ENCODE data around the gene GP9.

Gene GP9

GRCh38 chr3:129095285-129095684, 34.7 kb downstream of the GP9 start:
- Histone ChIP-seq H3K27ac (no peak overlapping the region), H3K4me3 (ENCODE audit: low read depth in 1 of 2, low read length in 1 of 2) (no peak overlapping the region), H3K27me3 (no peaks in the 10 kb centered on the region), H3K4me1 (ENCODE audit: control insufficient read depth in 1 of 2, insufficient read depth in 1 of 2, low read depth in 1 of 2, low read length in 1 of 2) (no peaks in the 10 kb centered on the region), H3K36me3 (peaks cover 68% of the 10 kb centered on the region), H3K9me3 (no peaks in the 10 kb centered on the region)
- TF ChIP-seq CTCF (IDR thresholded peaks at IDR 0.05), result no peak

GRCh38 chr3:129100274-129100673, 39.7 kb downstream of the GP9 start:
- peaks cover 62% of the 10 kb centered on the region for H3K36me3 ChIP-seq
- H3K27ac ChIP-seq, result no peak overlapping the region
- no peaks in the 10 kb centered on the region for H3K27me3 ChIP-seq
- H3K9me3 ChIP-seq, result no peaks in the 10 kb centered on the region
- no peak for TF ChIP-seq CTCF (IDR thresholded peaks at IDR 0.05)
- H3K4me3 ChIP-seq (ENCODE audit: low read depth in 1 of 2, low read length in 1 of 2), result no peak overlapping the region
- H3K4me1 ChIP-seq (ENCODE audit: control insufficient read depth in 1 of 2, insufficient read depth in 1 of 2, low read depth in 1 of 2, low read length in 1 of 2), result no peaks in the 10 kb centered on the region

- no peak for TF ChIP-seq CTCF (IDR thresholded peaks at IDR 0.05)
- Histone ChIP-seq H3K4me1 (ENCODE audit: control insufficient read depth in 1 of 2, insufficient read depth in 1 of 2, low read depth in 1 of 2, low read length in 1 of 2) (no peaks in the 10 kb centered on the region), H3K27ac (no peak overlapping the region)
These were observed 41.0 kb downstream of the GP9 start for GRCh38 chr3:129101370-129102138.

GRCh38 chr3:129103296-129103695, 42.7 kb downstream of the GP9 start:
- Histone ChIP-seq H3K4me1 (ENCODE audit: control insufficient read depth in 1 of 2, insufficient read depth in 1 of 2, low read depth in 1 of 2, low read length in 1 of 2) (no peaks in the 10 kb centered on the region), H3K9me3 (no peaks in the 10 kb centered on the region), H3K4me3 (ENCODE audit: low read depth in 1 of 2, low read length in 1 of 2) (no peak overlapping the region), H3K27me3 (no peaks in the 10 kb centered on the region), H3K36me3 (peaks cover 77% of the 10 kb centered on the region), H3K27ac (no peak overlapping the region)
- TF ChIP-seq CTCF (IDR thresholded peaks at IDR 0.05), result no peak

More at GRCh38 chr3:129101370-129102138, 41.0 kb downstream of the GP9 start:
- H3K36me3 ChIP-seq, result peaks cover 59% of the 10 kb centered on the region
- H3K4me3 ChIP-seq (ENCODE audit: low read depth in 1 of 2, low read length in 1 of 2), result no peak overlapping the region
- H3K9me3 ChIP-seq, result no peaks in the 10 kb centered on the region
- no peaks in the 10 kb centered on the region for H3K27me3 ChIP-seq

- Histone ChIP-seq H3K4me3 (ENCODE audit: low read depth in 1 of 2, low read length in 1 of 2) (no peak overlapping the region), H3K27ac (no peak overlapping the region), H3K4me1 (ENCODE audit: control insufficient read depth in 1 of 2, insufficient read depth in 1 of 2, low read depth in 1 of 2, low read length in 1 of 2) (no peaks in the 10 kb centered on the region), H3K36me3 (peaks cover 78% of the 10 kb centered on the region), H3K27me3 (no peaks in the 10 kb centered on the region), H3K9me3 (no peaks in the 10 kb centered on the region)
- no peak for TF ChIP-seq CTCF (IDR thresholded peaks at IDR 0.05)
These were observed 43.5 kb downstream of the GP9 start for GRCh38 chr3:129104051-129104450.
